CD8-positive, alpha-beta memory T cell (primary cell): ENCODE measurements around the gene KASH5. TPM values are rescaled to one million over a fixed set of nuclear protein-coding genes. Genes with fewer than 3 reads are reported as not detected.

ENCODE experiments used
- CTCF ChIA-PET: fragments of 350-600 bp; sonication (Branson Sonifier 250); formaldehyde crosslinking; loops from one replicate; lab custom pipeline; 2021; ENCODE audit warnings: antibody characterized with exemption; lab: Charles Lee
- POLR2A ChIA-PET: fragments of 350-600 bp; sonication (Branson Sonifier 250); formaldehyde crosslinking; loops from one replicate; lab custom pipeline; 2021; ENCODE audit warnings: antibody characterized with exemption; lab: Charles Lee
- DNase-seq, 5 donors: peaks; one replicate each; pipeline versions ENCODE4 v3.0.0 to v3.0.0-alpha.2; 2020 to 2022; ENCODE audit warnings: mixed read lengths in 1 of 5
- H3K27ac ChIP-seq: one replicate; pipeline ENCODE4 v1.7.0; 2013; ENCODE audit warnings: low read depth, mild to moderate bottlenecking, low read length, moderate library complexity
- H3K27me3 ChIP-seq: 2 replicates; pipeline ENCODE4 v1.7.0; 2013; ENCODE audit warnings: low read length, mild to moderate bottlenecking; ENCODE audit not compliant: insufficient read depth, poor library complexity, severe bottlenecking
- H3K36me3 ChIP-seq: 2 replicates; pipeline ENCODE4 v1.7.0; 2013; ENCODE audit warnings: mild to moderate bottlenecking, low read length, moderate library complexity; ENCODE audit not compliant: insufficient read depth
- H3K4me1 ChIP-seq: 2 replicates; pipeline ENCODE4 v1.7.0; 2013; ENCODE audit warnings: mild to moderate bottlenecking, low read length, moderate library complexity; ENCODE audit not compliant: insufficient read depth
- H3K4me3 ChIP-seq: 2 replicates; pipeline ENCODE4 v1.7.0; 2013; ENCODE audit warnings: mild to moderate bottlenecking, low read length
- H3K9me3 ChIP-seq: 2 replicates; pipeline ENCODE4 v1.7.0; 2013; ENCODE audit warnings: mild to moderate bottlenecking, low read length
- H3K27ac Mint-ChIP-seq, 8 donors: one replicate each; pipeline ENCODE4 v1.8.0; 2020 to 2021; ENCODE audit warnings: mixed read lengths in 8 of 8, mild to moderate bottlenecking in 6 of 8, inconsistent platforms in 3 of 8, moderate library complexity in 3 of 8
- H3K27me3 Mint-ChIP-seq, 2 donors: one replicate each; pipeline ENCODE4 v1.8.0; 2020 to 2021; ENCODE audit warnings: mixed read lengths in 2 of 2, mild to moderate bottlenecking in 1 of 2, moderate library complexity in 1 of 2
- H3K36me3 Mint-ChIP-seq, 3 donors: one replicate each; pipeline ENCODE4 v1.8.0; 2020 to 2021; ENCODE audit warnings: mixed read lengths in 3 of 3, inconsistent platforms in 1 of 3, mild to moderate bottlenecking in 1 of 3
- H3K4me1 Mint-ChIP-seq, 3 donors: one replicate each; pipeline ENCODE4 v1.8.0; 2020 to 2021; ENCODE audit warnings: mixed read lengths in 3 of 3, inconsistent platforms in 1 of 3, mild to moderate bottlenecking in 1 of 3
- H3K4me3 Mint-ChIP-seq, 7 donors: one replicate each; pipeline ENCODE4 v1.8.0; 2020 to 2021; ENCODE audit warnings: mixed read lengths in 7 of 7, mild to moderate bottlenecking in 6 of 7, moderate library complexity in 4 of 7, inconsistent platforms in 2 of 7
- H3K9me3 Mint-ChIP-seq, 5 donors: one replicate each; pipeline ENCODE4 v1.8.0; 2020 to 2022; ENCODE audit warnings: mixed read lengths in 5 of 5, mild to moderate bottlenecking in 3 of 5, moderate library complexity in 2 of 5, inconsistent platforms in 1 of 5
- polyA plus RNA-seq: library from polyadenylated mRNA; unstranded; fragments of 300-500 nt; fragmentation: Illumina TruSeq; gene quantifications from one replicate; pipeline ENCODE4 v1.2.3, GENCODE V29; 2021
- total RNA-seq, 2 experiments: library from RNA; stranded (reverse); gene quantifications; one replicate each; pipeline ENCODE4 v1.2.3, GENCODE V29; 2021

Gene KASH5
- total and polyA plus RNA-seq, 3 experiments from 2014 or later, result 0.31 TPM; not detected in 2

- CTCF ChIA-PET, result no interaction called here
- Mint-ChIP-seq H3K9me3 (no peaks in the 10 kb centered on the region), H3K27ac (no peak overlapping the region), H3K36me3 (peaks cover 0 to 34% (median 2%) of the 10 kb centered on the region in 3 donors), H3K4me3 (no peak overlapping the region), H3K27me3 (no peaks in the 10 kb centered on the region), H3K4me1 (peaks cover 2 to 11% (median 5%) of the 10 kb centered on the region in 3 donors)
- Histone ChIP-seq H3K36me3 (peaks cover 24% of the 10 kb centered on the region), H3K4me3 (no peak overlapping the region), H3K27ac (no peak overlapping the region), H3K27me3 (no peaks in the 10 kb centered on the region), H3K9me3 (no peaks in the 10 kb centered on the region), H3K4me1 (no peaks in the 10 kb centered on the region)
- no peak for DNase-seq
- POLR2A ChIA-PET, result no interaction called here
These were observed 73.6 kb downstream of the KASH5 start for GRCh38 chr19:49461656-49462055.

- Mint-ChIP-seq H3K27ac (peak overlapping the region in 2 of 8 donors; percentile 42 to 81), H3K4me3 (no peak overlapping the region), H3K27me3 (no peaks in the 10 kb centered on the region), H3K9me3 (no peaks in the 10 kb centered on the region), H3K36me3 (peaks cover 0 to 30% (median 0%) of the 10 kb centered on the region in 3 donors), H3K4me1 (peaks cover 0 to 10% (median 0%) of the 10 kb centered on the region in 3 donors)
- CTCF ChIA-PET, result no interaction called here
- Histone ChIP-seq H3K4me1 (peaks cover 5% of the 10 kb centered on the region), H3K27me3 (no peaks in the 10 kb centered on the region), H3K36me3 (peaks cover 24% of the 10 kb centered on the region), H3K27ac (no peak overlapping the region), H3K4me3 (no peak overlapping the region), H3K9me3 (no peaks in the 10 kb centered on the region)
- DNase-seq, result no peak
- POLR2A ChIA-PET, result no interaction called here
These were observed 74.4 kb downstream of the KASH5 start for GRCh38 chr19:49462492-49462891.

GRCh38 chr19:49463960-49464740 lies 76.1 kb downstream of the KASH5 start:
- Mint-ChIP-seq H3K9me3 (peaks cover 0 to under 1% (median 0%) of the 10 kb centered on the region in 5 donors), H3K27ac (peak overlapping the region in 2 of 8 donors; percentile 22 to 35), H3K4me1 (peaks cover 6 to 16% (median 7%) of the 10 kb centered on the region in 3 donors), H3K36me3 (peaks cover 2 to 26% (median 5%) of the 10 kb centered on the region in 3 donors), H3K27me3 (peaks cover 0 to under 1% of the 10 kb centered on the region in 2 donors), H3K4me3 (no peak overlapping the region)
- H3K9me3 ChIP-seq, result no peaks in the 10 kb centered on the region
- POLR2A ChIA-PET, result no interaction called here
- peaks cover 21% of the 10 kb centered on the region for H3K4me1 ChIP-seq
- no peak for DNase-seq
- CTCF ChIA-PET, result no interaction called here
- no peaks in the 10 kb centered on the region for H3K27me3 ChIP-seq
- no peak overlapping the region for H3K4me3 ChIP-seq
- H3K27ac ChIP-seq, result no peak overlapping the region
- peaks cover 15% of the 10 kb centered on the region for H3K36me3 ChIP-seq

- no peak for DNase-seq
- H3K27me3 ChIP-seq, result no peaks in the 10 kb centered on the region
- Mint-ChIP-seq H3K36me3 (peaks cover 2 to 17% (median 5%) of the 10 kb centered on the region in 3 donors), H3K9me3 (peaks cover 0 to 2% (median 0%) of the 10 kb centered on the region in 5 donors), H3K4me3 (no peak overlapping the region), H3K27ac (peak overlapping the region in 6 of 8 donors; percentile 11 to 77 (median 34)), H3K4me1 (peaks cover 15 to 26% (median 15%) of the 10 kb centered on the region in 3 donors), H3K27me3 (peaks cover 0 to 2% of the 10 kb centered on the region in 2 donors)
- H3K9me3 ChIP-seq, result no peaks in the 10 kb centered on the region
- H3K27ac ChIP-seq, result no peak overlapping the region
- peaks cover 33% of the 10 kb centered on the region for H3K4me1 ChIP-seq
- ChIA-PET POLR2A (no interaction called here), CTCF (interaction anchor here (1.0 to 1.4 kb wide), 3 partner anchors 9 to 73 kb away, joined by 3 to 5 read pairs (median 4); no protein-coding TSS in a partner anchor)
- peaks cover 4% of the 10 kb centered on the region for H3K36me3 ChIP-seq
- H3K4me3 ChIP-seq, result no peak overlapping the region
These were observed 77.3 kb downstream of the KASH5 start for GRCh38 chr19:49465371-49465770.

Other genes starting within 250 kb of the KASH5 start
- not detected for gene HRC, start 232.9 kb upstream of the KASH5 start, total RNA-seq
- not detected for gene HRC, start 232.9 kb upstream of the KASH5 start, polyA plus RNA-seq
- gene TRPM4, start 230.5 kb upstream of the KASH5 start, total RNA-seq, result not detected
- gene TRPM4, start 230.5 kb upstream of the KASH5 start, polyA plus RNA-seq, result not detected
- 1 to 10 TPM; 1.1 to 1.2 TPM for gene SLC6A16, start 63.1 kb upstream of the KASH5 start, total RNA-seq
- 1.7 TPM for gene SLC6A16, start 63.1 kb upstream of the KASH5 start, polyA plus RNA-seq
- 100 to 1,000 TPM; 116 to 127 TPM for gene CD37, start 52.8 kb upstream of the KASH5 start, total RNA-seq
- gene CD37, start 52.8 kb upstream of the KASH5 start, polyA plus RNA-seq, result 188 TPM
- not detected for gene TEAD2, start 25.8 kb upstream of the KASH5 start, total RNA-seq
- not detected for gene TEAD2, start 25.8 kb upstream of the KASH5 start, polyA plus RNA-seq
- not detected for gene DKKL1, start 24.4 kb upstream of the KASH5 start, total RNA-seq
- gene DKKL1, start 24.4 kb upstream of the KASH5 start, polyA plus RNA-seq, result not detected
- gene PTH2, start 35.2 kb downstream of the KASH5 start, total RNA-seq, result not detected
- not detected for gene PTH2, start 35.2 kb downstream of the KASH5 start, polyA plus RNA-seq
- gene GFY, start 37.1 kb downstream of the KASH5 start, total RNA-seq, result not detected
- not detected for gene GFY, start 37.1 kb downstream of the KASH5 start, polyA plus RNA-seq
- under 1 TPM; 0.07 to 0.09 TPM for gene SLC17A7, start 53.3 kb downstream of the KASH5 start, total RNA-seq
- not detected for gene SLC17A7, start 53.3 kb downstream of the KASH5 start, polyA plus RNA-seq
- gene PIH1D1, start 63.6 kb downstream of the KASH5 start, total RNA-seq, result 100 to 1,000 TPM; 132 to 138 TPM
- 81.8 TPM for gene PIH1D1, start 63.6 kb downstream of the KASH5 start, polyA plus RNA-seq
- gene ALDH16A1, start 65.0 kb downstream of the KASH5 start, total RNA-seq, result 10 to 100 TPM; 46.7 to 51.8 TPM
- 32.5 TPM for gene ALDH16A1, start 65.0 kb downstream of the KASH5 start, polyA plus RNA-seq
- gene FLT3LG, start 86.0 kb downstream of the KASH5 start, total RNA-seq, result 10 to 100 TPM; 63.9 to 71.5 TPM
- gene FLT3LG, start 86.0 kb downstream of the KASH5 start, polyA plus RNA-seq, result 148 TPM
- 1,000 to 10,000 TPM; 3,865 to 3,912 TPM for gene RPL13A, start 99.4 kb downstream of the KASH5 start, total RNA-seq
- gene RPL13A, start 99.4 kb downstream of the KASH5 start, polyA plus RNA-seq, result 2,679 TPM
- gene RPS11, start 108.2 kb downstream of the KASH5 start, total RNA-seq, result 1,000 to 10,000 TPM; 2,863 to 2,871 TPM
- gene RPS11, start 108.2 kb downstream of the KASH5 start, polyA plus RNA-seq, result 1,959 TPM
- gene FCGRT, start 124.4 kb downstream of the KASH5 start, total RNA-seq, result 10 to 100 TPM; 16.2 to 16.3 TPM
- 52.4 TPM for gene FCGRT, start 124.4 kb downstream of the KASH5 start, polyA plus RNA-seq
- 1 to 10 TPM; 1.4 to 1.7 TPM for gene RCN3, start 139.8 kb downstream of the KASH5 start, total RNA-seq
- gene RCN3, start 139.8 kb downstream of the KASH5 start, polyA plus RNA-seq, result 2.1 TPM
- gene NOSIP, start 192.3 kb downstream of the KASH5 start, total RNA-seq, result 10 to 100 TPM; 62.5 to 64.3 TPM
- 414 TPM for gene NOSIP, start 192.3 kb downstream of the KASH5 start, polyA plus RNA-seq
- 1 to 10 TPM; 1.2 TPM for gene PRRG2, start 193.1 kb downstream of the KASH5 start, total RNA-seq
- 0.24 TPM for gene PRRG2, start 193.1 kb downstream of the KASH5 start, polyA plus RNA-seq
- 10 to 100 TPM; 25.9 to 27.5 TPM for gene PRR12, start 202.9 kb downstream of the KASH5 start, total RNA-seq
- 0.81 TPM for gene PRR12, start 202.9 kb downstream of the KASH5 start, polyA plus RNA-seq